BJ (cell line): Measurements from ENCODE around the gene YPEL3. TPM values are rescaled to one million over a fixed set of nuclear protein-coding genes. Genes with fewer than 3 reads are reported as not detected.

Experiments
- CTCF ChIA-PET: fragments of 350-600 bp; formaldehyde crosslinking; extraction: SDS; loops from one replicate; lab custom pipeline; 2021; ENCODE audit warnings: antibody characterized with exemption, inconsistent platforms; lab: Yijun Ruan, JAX
- POLR2A ChIA-PET: fragments of 300-600 bp; sonication (Branson Sonifier 250); formaldehyde crosslinking; extraction: SDS; loops from one replicate; lab custom pipeline; 2021; ENCODE audit warnings: antibody characterized with exemption; lab: Charles Lee
- DNase-seq: peaks from one replicate; pipeline ENCODE4 v3.0.0-alpha.2; 2011; ENCODE audit warnings: low read depth
- H3K27me3 ChIP-seq: 2 replicates; pipeline ENCODE4 v1.6.0; 2011; ENCODE audit warnings: low read length; ENCODE audit not compliant: control insufficient read depth, insufficient read depth
- H3K36me3 ChIP-seq: 2 replicates; pipeline ENCODE4 v1.5.1; 2011; ENCODE audit warnings: low read length; ENCODE audit not compliant: control insufficient read depth, insufficient read depth
- H3K4me3 ChIP-seq: 2 replicates; pipeline ENCODE4 v1.5.1; 2011; ENCODE audit warnings: low read depth, mild to moderate bottlenecking, control low read depth, low read length
- polyA plus RNA-seq: library from polyadenylated mRNA; depleted of rRNA; stranded (reverse); fragments of >200 nt; gene quantifications from 2 replicates; pipeline ENCODE4 v1.2.3, GENCODE V29; 2011
- TF ChIP-seq, protein P1 (sequence below): IDR thresholded peaks from 2 replicates; pipeline ENCODE4 v1.5.1; 2011; ENCODE audit warnings: low read depth, mild to moderate bottlenecking, control low read depth, inconsistent platforms, low read length, moderate library complexity; ENCODE audit not compliant: insufficient read depth

Gene YPEL3
- polyA plus RNA-seq, 1 experiment: 49.1 TPM

DNA sequence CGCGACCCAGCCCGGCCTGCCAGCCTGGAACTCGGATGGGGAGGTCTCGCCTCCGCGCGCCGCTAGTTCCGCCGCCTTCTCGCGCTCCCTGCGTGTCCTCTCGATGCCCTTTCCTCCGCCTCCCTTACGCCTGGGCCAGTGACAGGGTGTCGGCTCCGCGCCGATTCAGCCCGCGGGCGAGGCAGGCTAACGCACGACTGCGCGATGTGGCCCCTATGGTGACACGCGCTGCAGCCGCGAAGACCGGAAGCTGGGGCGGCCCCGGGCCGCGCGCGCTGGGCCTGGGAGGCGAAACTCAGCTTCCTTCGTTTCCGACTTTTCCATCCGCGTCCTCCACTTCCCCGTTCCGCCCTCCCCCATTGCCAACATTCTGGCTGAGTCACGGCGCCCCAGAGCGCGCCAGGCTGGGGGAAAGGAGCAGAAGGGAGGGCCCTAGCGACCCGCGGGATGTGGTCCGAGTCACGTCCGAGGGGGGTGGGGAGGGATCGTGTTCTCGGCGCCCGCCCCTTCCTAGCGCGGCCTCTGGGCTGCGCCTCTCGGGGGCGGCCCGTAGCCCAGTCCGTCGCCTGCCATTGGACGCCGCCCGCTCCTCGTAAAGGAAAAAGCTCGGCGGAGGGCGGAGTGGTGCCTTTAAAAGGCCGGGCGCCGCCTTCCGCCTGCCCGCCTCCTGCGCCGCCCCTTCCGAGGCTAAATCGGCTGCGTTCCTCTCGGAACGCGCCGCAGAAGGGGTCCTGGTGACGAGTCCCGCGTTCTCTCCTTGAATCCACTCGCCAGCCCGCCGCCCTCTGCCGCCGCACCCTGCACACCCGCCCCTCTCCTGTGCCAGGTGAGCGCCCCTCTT lies 30.7 kb downstream of the YPEL3 start, which contains the start of gene ALDOA:
Gene ALDOA, plus strand, starts transcription at position 659 of the 841 bp plus-strand sequence. CDS start 1,138 bp downstream, outside the sequence.
- peak; percentile 92 for DNase-seq
- Histone ChIP-seq H3K4me3 (peak within 1 kb of the TSS; percentile 99), H3K27me3 (no peaks in the 10 kb centered on the region), H3K36me3 (peaks cover 33% of the 10 kb centered on the region)
- TF ChIP-seq, protein P1, sequence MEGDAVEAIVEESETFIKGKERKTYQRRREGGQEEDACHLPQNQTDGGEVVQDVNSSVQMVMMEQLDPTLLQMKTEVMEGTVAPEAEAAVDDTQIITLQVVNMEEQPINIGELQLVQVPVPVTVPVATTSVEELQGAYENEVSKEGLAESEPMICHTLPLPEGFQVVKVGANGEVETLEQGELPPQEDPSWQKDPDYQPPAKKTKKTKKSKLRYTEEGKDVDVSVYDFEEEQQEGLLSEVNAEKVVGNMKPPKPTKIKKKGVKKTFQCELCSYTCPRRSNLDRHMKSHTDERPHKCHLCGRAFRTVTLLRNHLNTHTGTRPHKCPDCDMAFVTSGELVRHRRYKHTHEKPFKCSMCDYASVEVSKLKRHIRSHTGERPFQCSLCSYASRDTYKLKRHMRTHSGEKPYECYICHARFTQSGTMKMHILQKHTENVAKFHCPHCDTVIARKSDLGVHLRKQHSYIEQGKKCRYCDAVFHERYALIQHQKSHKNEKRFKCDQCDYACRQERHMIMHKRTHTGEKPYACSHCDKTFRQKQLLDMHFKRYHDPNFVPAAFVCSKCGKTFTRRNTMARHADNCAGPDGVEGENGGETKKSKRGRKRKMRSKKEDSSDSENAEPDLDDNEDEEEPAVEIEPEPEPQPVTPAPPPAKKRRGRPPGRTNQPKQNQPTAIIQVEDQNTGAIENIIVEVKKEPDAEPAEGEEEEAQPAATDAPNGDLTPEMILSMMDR: no peak
- POLR2A ChIA-PET: interaction anchor here (0.6 to 1.3 kb wide), 10 partner anchors 10 to 1252 kb away, joined by 3 to 33 read pairs (median 4); partner anchors contain the start of gene TBX6
- CTCF ChIA-PET: interaction anchor here (1.1 to 2.0 kb wide), 6 partner anchors 8 to 253 kb away, joined by 3 to 10 read pairs (median 4); partner anchors contain the start of genes PRRT2 and TBX6

DNA sequence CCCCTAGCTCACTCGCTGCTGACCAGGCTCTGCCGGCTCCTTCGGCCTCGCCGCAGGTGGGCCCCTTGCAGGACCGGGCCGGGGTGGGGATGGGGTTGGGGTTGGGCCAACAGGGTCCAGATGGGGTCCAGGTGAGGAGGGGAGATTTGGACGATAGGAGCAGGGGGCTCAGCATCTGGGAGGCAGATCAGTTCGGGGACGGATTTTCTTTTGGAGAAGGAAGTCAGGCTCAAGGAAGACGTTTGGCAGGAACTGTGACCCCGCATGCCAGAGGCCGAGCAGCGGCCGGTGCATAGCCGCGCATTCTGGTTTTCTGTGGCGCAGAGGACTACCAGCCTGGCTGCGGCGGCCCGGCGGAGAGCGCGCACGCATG lies 31.3 kb downstream of the YPEL3 start:
- ChIA-PET POLR2A (interaction anchor here (0.6 to 1.3 kb wide), 5 partner anchors 11 to 595 kb away, joined by 3 to 5 read pairs (median 3); partner anchors contain the start of gene TBX6), CTCF (interaction anchor here (1.1 to 1.3 kb wide), 3 partner anchors 8 to 26 kb away, joined by 3 to 7 read pairs (median 3); no protein-coding TSS in a partner anchor)
- TF ChIP-seq, protein P1: no peak

GRCh38 chr16:30063893-30064728 lies 31.9 kb downstream of the YPEL3 start:
- DNase-seq: no peak
- CTCF ChIA-PET: interaction anchor here (1.1 to 1.7 kb wide), 5 partner anchors 9 to 48 kb away, joined by 3 to 8 read pairs (median 4); partner anchors contain the start of gene TLCD3B

More for the DNA sequence above, 31.3 kb downstream of the YPEL3 start:
- Histone ChIP-seq H3K36me3 (peaks cover 28% of the 10 kb centered on the region), H3K27me3 (no peaks in the 10 kb centered on the region), H3K4me3 (peak overlapping the region; percentile 62)
- no peak for DNase-seq

DNA sequence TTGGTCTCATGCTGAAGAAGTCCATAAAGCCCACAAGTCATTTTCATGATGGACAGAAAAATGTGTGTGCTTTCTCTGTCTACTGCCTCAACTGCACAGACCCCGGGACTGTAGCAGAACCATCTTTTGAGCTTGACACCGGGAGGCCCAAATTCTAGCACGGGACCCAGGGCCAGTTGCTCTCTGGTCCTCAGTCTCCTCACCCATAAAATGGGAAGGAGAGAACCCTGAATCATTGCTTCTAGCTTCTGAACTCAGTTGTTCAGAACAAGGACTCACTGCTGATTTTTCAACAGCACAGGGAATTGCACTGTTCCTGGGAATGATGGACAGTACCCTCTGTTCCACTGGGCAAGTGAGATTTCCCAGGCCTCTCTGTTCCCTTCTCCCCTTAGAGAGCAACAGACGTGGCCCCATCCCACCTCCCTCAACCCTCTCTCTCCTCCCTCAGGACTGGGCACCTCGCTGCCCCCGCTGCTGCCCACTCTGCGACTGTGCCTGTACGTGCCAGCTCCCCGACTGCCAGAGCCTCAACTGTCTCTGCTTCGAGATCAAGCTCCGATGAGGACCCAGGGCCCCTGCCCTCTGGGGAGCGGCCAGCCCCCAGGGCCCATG lies 32.6 kb downstream of the YPEL3 start:
- TF ChIP-seq, protein P1: no peak
- CTCF ChIA-PET: interaction anchor here (1.3 to 1.7 kb wide), 3 partner anchors 8 to 49 kb away, joined by 4 to 8 read pairs (median 4); partner anchors contain the start of gene TLCD3B
- H3K27me3 ChIP-seq: no peaks in the 10 kb centered on the region
- H3K36me3 ChIP-seq: peaks cover 16% of the 10 kb centered on the region
- POLR2A ChIA-PET: no interaction called here
- H3K4me3 ChIP-seq: peak overlapping the region; percentile 62; the same call in 1 of the 2 replicates
- DNase-seq: no peak

More at GRCh38 chr16:30063893-30064728, 31.9 kb downstream of the YPEL3 start:
- TF ChIP-seq, protein P1: peak; percentile 15; the same call in 1 of the 2 replicates
- H3K4me3 ChIP-seq: peak overlapping the region; percentile 62
- POLR2A ChIA-PET: no interaction called here
- H3K27me3 ChIP-seq: no peaks in the 10 kb centered on the region
- H3K36me3 ChIP-seq: peaks cover 22% of the 10 kb centered on the region
